ENCODE measurements around the gene RENBP.

DNA sequence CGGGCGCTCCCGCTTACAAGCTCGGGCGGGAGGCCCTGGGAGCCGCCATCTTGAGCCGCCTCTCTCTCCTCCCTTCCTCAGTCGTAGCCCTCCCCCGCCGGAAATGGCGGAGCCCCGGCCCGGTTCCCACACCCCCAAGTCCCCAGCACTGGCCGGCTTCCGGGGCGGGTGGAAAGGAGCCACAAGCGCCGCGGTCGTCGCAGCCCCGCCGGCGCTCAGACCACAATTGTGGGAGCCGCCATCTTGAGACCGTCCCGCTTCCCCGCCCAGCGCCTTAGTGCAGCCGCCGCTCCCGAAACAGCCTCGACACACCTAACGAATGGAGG is 26.6 kb upstream of the RENBP start:
- TF ChIP-seq, protein P1, sequence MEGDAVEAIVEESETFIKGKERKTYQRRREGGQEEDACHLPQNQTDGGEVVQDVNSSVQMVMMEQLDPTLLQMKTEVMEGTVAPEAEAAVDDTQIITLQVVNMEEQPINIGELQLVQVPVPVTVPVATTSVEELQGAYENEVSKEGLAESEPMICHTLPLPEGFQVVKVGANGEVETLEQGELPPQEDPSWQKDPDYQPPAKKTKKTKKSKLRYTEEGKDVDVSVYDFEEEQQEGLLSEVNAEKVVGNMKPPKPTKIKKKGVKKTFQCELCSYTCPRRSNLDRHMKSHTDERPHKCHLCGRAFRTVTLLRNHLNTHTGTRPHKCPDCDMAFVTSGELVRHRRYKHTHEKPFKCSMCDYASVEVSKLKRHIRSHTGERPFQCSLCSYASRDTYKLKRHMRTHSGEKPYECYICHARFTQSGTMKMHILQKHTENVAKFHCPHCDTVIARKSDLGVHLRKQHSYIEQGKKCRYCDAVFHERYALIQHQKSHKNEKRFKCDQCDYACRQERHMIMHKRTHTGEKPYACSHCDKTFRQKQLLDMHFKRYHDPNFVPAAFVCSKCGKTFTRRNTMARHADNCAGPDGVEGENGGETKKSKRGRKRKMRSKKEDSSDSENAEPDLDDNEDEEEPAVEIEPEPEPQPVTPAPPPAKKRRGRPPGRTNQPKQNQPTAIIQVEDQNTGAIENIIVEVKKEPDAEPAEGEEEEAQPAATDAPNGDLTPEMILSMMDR (IDR thresholded peaks at IDR 0.05), result no peak
- TF ChIP-seq EP300 (IDR thresholded peaks at IDR 0.05), result no peak
